ENCODE data around the gene PIGS. TPM values are rescaled to one million over a fixed set of nuclear protein-coding genes. Genes with fewer than 3 reads are reported as not detected.
A peak's percentile ranks its signal among the peaks of the same experiment; 100 is the strongest.
"Not testable (repeated sequence)": the region's sequence is repeated elsewhere in the genome, so short reads cannot be mapped to it uniquely, and the experiment has no call there.

PIGS gene
- 48.2 and 57.7 TPM in 2 replicates for total RNA-seq (2014; rRNA removed; shearing (Covaris generic))
- 40.7 and 55.6 TPM in 2 replicates for polyA plus RNA-seq (2014; cell fraction: nucleus; rRNA removed)

- peak; percentile 90 for DNase-seq (ENCODE audit: extremely low read depth, low read depth)
These were observed at the start of gene PIGS for GRCh38 chr17:28571361-28572122. PIGS (minus strand) TSS chr17:28571524; CDS start chr17:28571496, 28 bp downstream.

DNA sequence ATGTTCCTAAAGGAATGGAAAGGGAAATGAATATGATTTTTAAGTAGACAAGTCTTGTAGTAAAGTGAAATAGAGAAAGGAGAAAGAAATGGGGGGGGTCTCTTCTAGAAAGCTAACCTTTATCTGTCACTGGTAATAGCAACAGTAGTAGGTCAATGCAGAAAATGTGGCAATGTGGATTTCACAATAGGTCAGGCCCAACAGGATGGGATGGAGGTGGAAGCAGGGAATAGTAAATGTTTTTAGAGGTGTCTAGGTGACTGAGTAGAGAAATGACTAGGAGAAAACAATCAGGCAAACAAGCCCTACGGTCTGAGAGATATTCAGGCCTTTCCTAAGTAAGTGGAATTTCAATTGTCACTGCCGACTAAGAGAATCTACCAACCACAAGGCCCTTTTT, 48.7 kb upstream of the PIGS start:
- no peak for DNase-seq (ENCODE audit: extremely low read depth, low read depth)

DNA sequence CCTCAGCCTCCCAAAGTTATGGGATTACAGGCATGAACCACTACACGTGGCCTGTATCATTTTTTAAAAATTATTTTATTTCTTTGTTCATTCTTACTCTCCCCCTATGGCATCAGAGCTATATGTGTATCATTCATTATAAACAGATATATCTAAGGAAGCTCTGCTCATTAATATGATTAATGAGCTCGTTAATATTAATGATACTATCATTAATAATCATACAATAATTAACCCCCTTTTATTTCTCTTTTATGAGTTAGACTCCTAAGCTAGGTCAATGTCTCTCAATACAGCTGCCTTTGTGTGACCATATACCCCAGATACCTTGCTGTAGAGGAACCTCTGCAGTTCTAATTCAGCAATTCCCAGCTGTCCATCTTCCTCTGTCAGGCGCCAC, 47.1 kb upstream of the PIGS start:
- DNase-seq (ENCODE audit: extremely low read depth, low read depth) = no peak

DNA sequence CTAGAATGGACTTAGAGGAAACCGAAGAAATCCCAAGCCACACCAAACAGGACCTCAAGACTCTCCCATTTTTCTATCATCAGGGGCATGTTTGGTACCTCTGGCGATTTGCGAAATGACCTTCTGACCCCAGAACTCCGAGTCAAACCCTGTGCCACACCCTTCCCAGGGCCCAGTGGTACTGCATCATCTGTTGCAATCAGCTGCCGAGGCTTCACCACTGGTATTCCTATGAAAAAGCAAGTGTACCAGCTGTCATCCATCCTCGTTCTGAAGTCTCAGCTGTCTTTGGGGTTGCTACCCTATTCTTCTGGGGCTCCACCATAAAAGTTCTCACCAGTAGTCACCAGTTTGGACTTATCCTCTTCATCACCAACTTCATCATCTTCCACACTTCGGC, 45.0 kb upstream of the PIGS start:
- DNase-seq (ENCODE audit: extremely low read depth, low read depth) = no peak

GRCh38 chr17:28615260-28615940, 44.1 kb upstream of the PIGS start:
- DNase-seq (ENCODE audit: extremely low read depth, low read depth) = no peak

DNA sequence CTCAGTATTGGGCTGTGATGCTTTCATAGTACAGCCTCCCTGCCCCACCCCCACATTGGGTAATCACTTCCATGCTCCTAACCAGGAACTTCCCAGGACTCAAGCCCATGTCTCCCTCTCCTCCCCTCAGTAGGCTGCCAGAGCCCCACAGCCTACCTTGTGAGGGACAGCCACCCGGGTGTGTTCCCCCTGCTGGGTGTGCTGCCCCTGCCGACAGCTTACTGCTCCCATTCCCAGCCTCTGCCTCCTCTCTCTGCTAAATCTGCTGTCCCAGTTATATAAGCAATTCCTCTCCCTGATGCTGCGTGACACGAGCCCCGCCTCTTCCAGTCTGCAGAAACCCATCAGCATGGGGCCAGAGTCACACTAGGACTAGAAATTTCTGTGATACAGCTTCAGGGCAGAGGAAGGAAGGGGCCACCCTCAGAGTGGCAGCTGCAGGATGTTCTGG, 42.6 kb upstream of the PIGS start, which contains the start of gene RSKR:
Gene RSKR (minus strand): TSS at position 255 of the 451 bp plus-strand sequence. CDS start 24 bp downstream, at position 231.
- DNase-seq (ENCODE audit: extremely low read depth, low read depth) = peak; percentile 19

GRCh38 chr17:28612936-28613872, 41.9 kb upstream of the PIGS start:
- DNase-seq (ENCODE audit: extremely low read depth, low read depth) = peak; percentile 36

DNA sequence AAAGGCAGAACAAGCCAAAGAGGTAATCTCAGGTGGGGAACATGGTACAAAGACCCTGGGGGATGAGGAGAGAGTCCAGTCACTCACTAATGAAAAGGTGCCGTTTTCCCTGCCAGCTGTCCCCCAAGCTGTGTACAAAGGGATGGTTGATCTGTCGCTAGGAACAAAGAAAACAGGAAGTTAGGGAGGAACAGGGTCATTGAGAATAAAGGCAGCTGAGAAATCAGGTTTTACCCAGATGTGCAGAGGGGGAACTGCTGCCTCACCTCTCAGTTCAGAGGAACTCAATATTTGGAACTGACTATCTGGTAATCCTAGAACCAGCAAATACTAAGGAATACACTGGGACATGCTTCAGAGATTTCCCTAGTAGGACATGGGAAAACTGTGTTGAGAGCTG, 41.2 kb upstream of the PIGS start:
- no peak for DNase-seq (ENCODE audit: extremely low read depth, low read depth)

- no peak for DNase-seq (ENCODE audit: extremely low read depth, low read depth)
These were observed 39.1 kb upstream of the PIGS start for GRCh38 chr17:28610376-28610775.

GRCh38 chr17:28604031-28604430, 32.7 kb upstream of the PIGS start:
- DNase-seq (ENCODE audit: extremely low read depth, low read depth) = not testable (repeated sequence)

GRCh38 chr17:28599311-28600184, 28.2 kb upstream of the PIGS start:
- DNase-seq (ENCODE audit: extremely low read depth, low read depth) = peak; percentile 80

GRCh38 chr17:28598799-28599310, 27.5 kb upstream of the PIGS start, which contains the start of gene SPAG5:
SPAG5 (minus strand) TSS chr17:28599025; CDS start chr17:28598946, 79 bp downstream.
- DNase-seq (ENCODE audit: extremely low read depth, low read depth) = peak; percentile 92

DNA sequence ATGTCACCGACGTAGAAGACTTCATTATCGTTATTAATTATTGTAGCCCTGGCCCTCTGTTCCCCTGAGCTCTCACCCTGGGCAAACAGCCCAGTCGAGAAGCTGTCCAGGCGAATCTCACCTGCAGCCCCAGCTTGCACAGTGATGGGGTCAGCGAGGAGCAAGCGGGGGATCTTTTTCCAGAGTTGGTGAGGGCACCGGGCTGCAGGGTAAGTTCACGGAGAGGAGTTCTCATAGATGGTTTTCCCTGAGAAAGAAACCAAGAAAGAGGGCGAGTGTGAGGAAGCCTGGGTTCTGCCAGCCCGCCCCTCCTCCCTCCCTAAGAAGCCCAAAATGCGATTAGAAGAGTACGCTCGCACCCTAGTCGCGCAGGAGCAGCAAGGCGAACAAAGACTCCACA, 27.1 kb upstream of the PIGS start:
- no peak for DNase-seq (ENCODE audit: extremely low read depth, low read depth)

- no peak for DNase-seq (ENCODE audit: extremely low read depth, low read depth)
These were observed 26.5 kb upstream of the PIGS start for GRCh38 chr17:28597606-28598383.

- no peak for DNase-seq (ENCODE audit: extremely low read depth, low read depth)
These were observed 20.9 kb upstream of the PIGS start for GRCh38 chr17:28592260-28592659.

- DNase-seq (ENCODE audit: extremely low read depth, low read depth) = no peak
These were observed 14.5 kb upstream of the PIGS start for GRCh38 chr17:28585851-28586250.

- DNase-seq (ENCODE audit: extremely low read depth, low read depth) = no peak
These were observed 13.1 kb upstream of the PIGS start for GRCh38 chr17:28584434-28584833.

DNA sequence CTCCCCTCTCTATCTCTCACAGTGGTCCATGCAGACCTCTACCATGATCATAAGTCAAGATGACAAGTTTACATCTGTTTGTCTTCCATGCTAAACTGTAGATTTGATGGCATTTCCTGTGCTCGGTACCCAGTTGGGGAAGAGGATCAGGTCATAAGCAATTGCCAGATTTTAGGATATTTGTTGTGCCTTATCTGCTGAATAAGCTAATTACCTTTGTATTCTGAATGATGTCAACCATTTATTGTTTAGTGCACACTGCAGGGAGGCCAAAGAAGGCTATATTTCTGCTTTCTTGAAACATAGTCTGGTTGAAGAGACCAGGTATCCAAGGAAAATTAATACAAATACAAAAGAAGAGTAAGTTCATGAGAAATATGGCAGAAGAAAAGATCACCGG, 11.2 kb upstream of the PIGS start:
- no peak for DNase-seq (ENCODE audit: extremely low read depth, low read depth)

- no peak for DNase-seq (ENCODE audit: extremely low read depth, low read depth)
These were observed 9.6 kb upstream of the PIGS start for GRCh38 chr17:28580959-28581358.
